GM12873 (cell line): Measurements from ENCODE around the gene ANTKMT.

Experiments
- TF ChIP-seq, protein P1 (sequence below): IDR thresholded peaks from 2 replicates; pipeline ENCODE4 v1.5.1; 2012; ENCODE audit warnings: low read depth, mild to moderate bottlenecking, moderate library complexity, low read length, control low read depth; ENCODE audit not compliant: insufficient read depth; ENCODE audit errors: missing control alignments

ANTKMT gene

DNA sequence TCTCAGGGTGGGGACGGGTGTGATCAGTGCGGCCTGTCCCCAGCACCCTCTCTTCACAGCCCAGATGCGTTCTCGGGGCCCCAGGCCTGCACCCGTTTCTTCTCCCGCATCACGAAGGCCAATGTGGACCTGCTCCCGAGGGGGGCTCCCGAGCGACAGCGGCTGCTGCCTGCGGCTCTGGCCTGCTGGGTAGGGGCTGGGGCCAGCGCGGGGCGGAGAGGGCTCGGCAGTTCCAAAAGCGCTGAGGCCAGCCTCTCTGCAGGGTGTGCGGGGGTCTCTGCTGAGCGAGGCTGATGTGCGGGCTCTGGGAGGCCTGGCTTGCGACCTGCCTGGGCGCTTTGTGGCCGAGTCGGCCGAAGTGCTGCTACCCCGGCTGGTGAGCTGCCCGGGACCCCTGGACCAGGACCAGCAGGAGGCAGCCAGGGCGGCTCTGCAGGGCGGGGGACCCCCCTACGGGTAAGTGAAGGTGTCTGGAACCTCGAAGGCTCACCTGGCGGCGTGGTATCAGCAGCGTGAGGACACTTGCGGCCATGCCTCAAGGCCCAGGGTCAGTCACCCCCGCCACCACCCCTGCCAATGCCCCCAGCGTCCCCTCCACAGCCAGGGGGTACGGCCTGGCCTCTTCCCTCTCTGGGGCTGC lies 44.0 kb downstream of the ANTKMT start:
- TF ChIP-seq, protein P1, sequence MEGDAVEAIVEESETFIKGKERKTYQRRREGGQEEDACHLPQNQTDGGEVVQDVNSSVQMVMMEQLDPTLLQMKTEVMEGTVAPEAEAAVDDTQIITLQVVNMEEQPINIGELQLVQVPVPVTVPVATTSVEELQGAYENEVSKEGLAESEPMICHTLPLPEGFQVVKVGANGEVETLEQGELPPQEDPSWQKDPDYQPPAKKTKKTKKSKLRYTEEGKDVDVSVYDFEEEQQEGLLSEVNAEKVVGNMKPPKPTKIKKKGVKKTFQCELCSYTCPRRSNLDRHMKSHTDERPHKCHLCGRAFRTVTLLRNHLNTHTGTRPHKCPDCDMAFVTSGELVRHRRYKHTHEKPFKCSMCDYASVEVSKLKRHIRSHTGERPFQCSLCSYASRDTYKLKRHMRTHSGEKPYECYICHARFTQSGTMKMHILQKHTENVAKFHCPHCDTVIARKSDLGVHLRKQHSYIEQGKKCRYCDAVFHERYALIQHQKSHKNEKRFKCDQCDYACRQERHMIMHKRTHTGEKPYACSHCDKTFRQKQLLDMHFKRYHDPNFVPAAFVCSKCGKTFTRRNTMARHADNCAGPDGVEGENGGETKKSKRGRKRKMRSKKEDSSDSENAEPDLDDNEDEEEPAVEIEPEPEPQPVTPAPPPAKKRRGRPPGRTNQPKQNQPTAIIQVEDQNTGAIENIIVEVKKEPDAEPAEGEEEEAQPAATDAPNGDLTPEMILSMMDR, result no peak

DNA sequence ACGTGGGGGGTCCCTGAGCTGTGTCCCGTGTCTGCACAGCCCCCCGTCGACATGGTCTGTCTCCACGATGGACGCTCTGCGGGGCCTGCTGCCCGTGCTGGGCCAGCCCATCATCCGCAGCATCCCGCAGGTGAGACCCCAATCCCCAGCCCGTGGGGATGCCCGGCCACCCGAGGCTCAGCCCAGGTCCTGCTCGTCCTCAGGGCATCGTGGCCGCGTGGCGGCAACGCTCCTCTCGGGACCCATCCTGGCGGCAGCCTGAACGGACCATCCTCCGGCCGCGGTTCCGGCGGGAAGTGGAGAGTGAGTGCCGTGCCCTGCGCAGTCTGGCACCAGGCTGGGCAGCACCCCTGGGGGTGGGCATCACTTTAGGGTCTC lies 44.5 kb downstream of the ANTKMT start:
- TF ChIP-seq, protein P1, result no peak

DNA sequence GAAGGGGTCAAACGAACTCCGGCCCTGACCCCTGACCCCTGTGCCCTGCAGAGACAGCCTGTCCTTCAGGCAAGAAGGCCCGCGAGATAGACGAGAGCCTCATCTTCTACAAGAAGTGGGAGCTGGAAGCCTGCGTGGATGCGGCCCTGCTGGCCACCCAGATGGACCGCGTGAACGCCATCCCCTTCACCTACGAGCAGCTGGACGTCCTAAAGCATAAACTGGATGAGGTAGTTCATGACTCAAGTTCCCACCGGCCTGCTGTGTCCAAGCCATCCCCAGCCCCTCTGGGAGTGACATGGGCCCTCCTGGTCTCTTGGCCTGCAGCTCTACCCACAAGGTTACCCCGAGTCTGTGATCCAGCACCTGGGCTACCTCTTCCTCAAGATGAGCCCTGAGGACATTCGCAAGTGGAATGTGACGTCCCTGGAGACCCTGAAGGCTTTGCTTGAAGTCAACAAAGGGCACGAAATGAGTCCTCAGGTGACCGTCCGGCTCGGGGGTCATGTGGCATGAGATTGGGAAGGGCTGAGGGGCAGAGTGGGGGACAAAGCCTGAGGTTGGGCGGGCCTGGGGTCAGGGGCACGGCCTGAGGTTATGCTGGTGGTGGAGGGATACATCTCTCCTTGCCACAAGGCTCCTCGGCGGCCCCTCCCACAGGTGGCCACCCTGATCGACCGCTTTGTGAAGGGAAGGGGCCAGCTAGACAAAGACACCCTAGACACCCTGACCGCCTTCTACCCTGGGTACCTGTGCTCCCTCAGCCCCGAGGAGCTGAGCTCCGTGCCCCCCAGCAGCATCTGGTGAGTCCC lies 45.3 kb downstream of the ANTKMT start:
- TF ChIP-seq, protein P1, result no peak

DNA sequence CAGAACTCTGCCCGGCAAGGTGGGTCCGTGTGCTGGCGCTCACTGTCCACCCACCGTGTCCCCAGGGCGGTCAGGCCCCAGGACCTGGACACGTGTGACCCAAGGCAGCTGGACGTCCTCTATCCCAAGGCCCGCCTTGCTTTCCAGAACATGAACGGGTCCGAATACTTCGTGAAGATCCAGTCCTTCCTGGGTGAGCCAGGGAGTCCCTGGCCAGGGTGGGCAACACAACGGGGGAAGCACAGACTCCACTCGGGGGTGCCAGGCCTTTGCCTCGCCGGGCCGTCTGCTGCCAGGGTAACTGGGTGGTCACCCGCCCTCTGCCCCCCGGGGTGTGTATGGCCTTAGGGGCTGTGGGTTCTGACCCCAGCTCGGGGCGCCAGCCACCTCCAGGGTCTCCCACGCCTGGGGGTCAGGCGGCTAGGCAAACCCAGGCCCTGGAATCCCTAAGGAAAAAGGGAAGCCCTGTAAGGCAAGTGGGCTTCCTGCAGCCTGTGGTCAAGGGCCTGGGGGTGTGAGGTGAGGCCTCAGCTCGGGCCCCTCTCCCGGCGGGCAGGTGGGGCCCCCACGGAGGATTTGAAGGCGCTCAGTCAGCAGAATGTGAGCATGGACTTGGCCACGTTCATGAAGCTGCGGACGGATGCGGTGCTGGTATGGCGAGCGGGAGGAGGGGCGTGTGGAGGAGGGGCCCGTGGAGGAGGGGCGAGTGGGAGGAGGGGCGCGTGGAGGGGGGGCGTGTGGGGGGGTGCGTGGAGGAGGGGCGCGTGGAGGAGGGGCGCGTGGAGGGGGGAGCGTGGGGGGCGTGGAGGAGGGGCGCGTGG lies 46.1 kb downstream of the ANTKMT start:
- TF ChIP-seq, protein P1, result no peak

DNA sequence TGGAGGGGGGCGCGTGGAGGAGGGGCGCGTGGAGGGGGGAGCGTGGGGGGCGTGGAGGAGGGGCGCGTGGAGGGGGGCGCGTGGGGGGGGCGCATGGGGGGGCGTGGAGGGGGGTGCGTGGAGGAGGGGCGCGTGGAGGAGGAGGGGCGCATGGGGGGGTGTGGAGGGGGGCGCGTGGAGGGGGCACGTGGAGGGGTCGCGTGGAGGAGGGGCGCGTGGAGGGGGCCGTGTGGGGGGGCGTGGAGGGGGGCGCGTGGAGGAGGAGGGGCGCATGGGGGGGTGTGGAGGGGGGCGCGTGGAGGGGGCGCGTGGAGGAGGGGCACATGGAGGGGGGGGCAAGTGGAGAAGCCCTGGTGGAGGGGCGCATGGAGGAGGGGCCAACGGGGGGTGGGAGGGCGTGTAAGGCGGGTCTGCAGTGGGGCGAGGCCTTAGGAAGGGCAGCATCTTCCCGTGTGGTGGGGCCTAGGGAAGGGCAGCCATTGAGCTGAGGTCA lies 46.8 kb downstream of the ANTKMT start:
- TF ChIP-seq, protein P1, result no peak

DNA sequence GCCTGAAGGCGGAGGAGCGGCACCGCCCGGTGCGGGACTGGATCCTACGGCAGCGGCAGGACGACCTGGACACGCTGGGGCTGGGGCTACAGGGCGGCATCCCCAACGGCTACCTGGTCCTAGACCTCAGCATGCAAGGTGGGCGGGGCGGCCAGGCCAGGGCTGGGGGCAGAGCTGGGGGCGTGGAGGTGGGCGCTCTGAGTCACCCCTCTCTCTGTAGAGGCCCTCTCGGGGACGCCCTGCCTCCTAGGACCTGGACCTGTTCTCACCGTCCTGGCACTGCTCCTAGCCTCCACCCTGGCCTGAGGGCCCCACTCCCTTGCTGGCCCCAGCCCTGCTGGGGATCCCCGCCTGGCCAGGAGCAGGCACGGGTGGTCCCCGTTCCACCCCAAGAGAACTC lies 47.5 kb downstream of the ANTKMT start:
- TF ChIP-seq, protein P1, result no peak
